Subcutaneous abdominal adipose tissue (tissue), 5 donors: ENCODE results near the gene PRRT1.
A peak's percentile ranks its signal among the peaks of the same experiment; 100 is the strongest.

ENCODE experiments used
- H3K27ac ChIP-seq: one replicate; pipeline ENCODE4 v1.7.0; 2013; ENCODE audit warnings: low read depth, mild to moderate bottlenecking, inconsistent platforms, low read length, moderate library complexity
- H3K27me3 ChIP-seq, 5 donors: one replicate each; pipeline ENCODE4 v1.7.0; 2013; ENCODE audit warnings: low read length in 5 of 5, inconsistent platforms in 1 of 5; ENCODE audit not compliant: control insufficient read depth in 5 of 5, insufficient read depth in 4 of 5
- H3K36me3 ChIP-seq, 5 donors: one replicate each; pipeline ENCODE4 v1.7.0; 2013; ENCODE audit warnings: low read length in 5 of 5; ENCODE audit not compliant: control insufficient read depth in 5 of 5, insufficient read depth in 5 of 5
- H3K4me1 ChIP-seq, 5 donors: one replicate each; pipeline ENCODE4 v1.7.0; 2013; ENCODE audit warnings: low read length in 5 of 5, mild to moderate bottlenecking in 3 of 5, moderate library complexity in 1 of 5; ENCODE audit not compliant: control insufficient read depth in 5 of 5, insufficient read depth in 5 of 5
- H3K4me3 ChIP-seq, 5 donors: one replicate each; pipeline ENCODE4 v1.7.0; 2013; ENCODE audit warnings: low read length in 5 of 5, low read depth in 1 of 5
- H3K9ac ChIP-seq, 5 donors: one replicate each; pipeline ENCODE4 v1.7.0; 2013; ENCODE audit warnings: low read length in 5 of 5, mild to moderate bottlenecking in 4 of 5, moderate library complexity in 3 of 5
- H3K9me3 ChIP-seq, 5 donors: one replicate each; pipeline ENCODE4 v1.7.0; 2013; ENCODE audit warnings: low read length in 5 of 5; ENCODE audit not compliant: control insufficient read depth in 5 of 5
- donor health status: healthy.
- donor health status: healthy.
- donor health status: healthy.
- donor health status: healthy.
- donor health status: healthy.

PRRT1 gene

DNA sequence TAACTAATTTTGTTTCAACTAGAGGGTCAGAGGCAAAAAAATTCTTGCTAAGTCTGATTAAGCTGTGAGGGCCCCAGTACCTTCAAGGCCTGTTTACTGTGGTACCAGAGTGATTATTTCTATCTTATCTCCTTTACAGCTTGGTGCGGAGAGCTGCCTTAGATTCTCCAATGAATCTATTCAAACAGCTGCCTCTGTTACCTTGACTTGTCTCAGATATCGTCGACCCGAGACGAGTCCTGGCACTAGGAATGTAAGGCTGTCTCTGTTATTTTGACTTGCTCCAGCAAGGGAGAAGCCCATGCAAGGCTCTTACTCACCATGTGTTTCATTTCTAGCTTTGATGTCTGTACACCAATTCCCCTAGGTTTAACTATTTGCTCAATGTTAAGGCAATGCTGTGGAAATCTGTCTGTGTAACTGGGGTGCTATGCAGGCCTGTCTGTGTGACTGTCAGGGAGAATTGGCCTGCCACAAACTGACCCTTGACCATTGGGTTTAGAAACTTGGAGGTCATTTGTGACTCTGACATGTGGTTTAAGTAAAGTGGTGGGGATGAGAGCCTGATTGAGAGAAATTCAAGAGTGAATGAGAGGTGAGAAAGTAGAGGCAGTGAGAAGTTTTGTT, 11.2 kb downstream of the PRRT1 start:
- Histone ChIP-seq H3K4me1 (peaks cover 0 to 6% (median 3%) of the 10 kb centered on the region in 5 donors), H3K9ac (no peak overlapping the region), H3K36me3 (no peaks in the 10 kb centered on the region), H3K4me3 (no peak overlapping the region), H3K9me3 (no peaks in the 10 kb centered on the region), H3K27ac (no peak overlapping the region), H3K27me3 (peaks cover 0 to 3% (median 0%) of the 10 kb centered on the region in 5 donors)

DNA sequence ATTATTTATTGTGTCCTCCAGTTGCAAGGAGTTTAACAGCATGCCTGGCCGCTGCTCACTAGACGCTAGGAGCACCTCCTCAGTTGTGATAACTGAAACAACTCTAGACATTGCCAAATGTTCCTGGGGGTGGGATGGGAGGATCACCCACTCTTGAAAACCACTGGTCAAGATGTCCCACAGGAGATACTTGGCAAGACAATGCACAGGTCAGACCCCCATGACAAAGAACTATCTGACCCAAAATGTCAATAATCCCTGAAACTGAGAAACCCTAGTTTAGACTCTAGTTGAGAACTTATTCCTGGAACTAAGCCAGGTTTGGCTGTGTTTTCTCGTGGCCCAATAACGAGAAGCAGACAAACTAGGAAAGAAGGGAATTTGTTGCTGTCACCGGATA, 12.1 kb downstream of the PRRT1 start:
- H3K27ac ChIP-seq: no peak overlapping the region
- H3K27me3 ChIP-seq: peaks cover 0 to 3% (median 0%) of the 10 kb centered on the region in 5 donors
- no peaks in the 10 kb centered on the region for H3K36me3 ChIP-seq
- H3K4me1 ChIP-seq: peaks cover 0 to 6% (median 3%) of the 10 kb centered on the region in 5 donors
- H3K9ac ChIP-seq: no peak overlapping the region
- no peak overlapping the region for H3K4me3 ChIP-seq
- no peaks in the 10 kb centered on the region for H3K9me3 ChIP-seq

DNA sequence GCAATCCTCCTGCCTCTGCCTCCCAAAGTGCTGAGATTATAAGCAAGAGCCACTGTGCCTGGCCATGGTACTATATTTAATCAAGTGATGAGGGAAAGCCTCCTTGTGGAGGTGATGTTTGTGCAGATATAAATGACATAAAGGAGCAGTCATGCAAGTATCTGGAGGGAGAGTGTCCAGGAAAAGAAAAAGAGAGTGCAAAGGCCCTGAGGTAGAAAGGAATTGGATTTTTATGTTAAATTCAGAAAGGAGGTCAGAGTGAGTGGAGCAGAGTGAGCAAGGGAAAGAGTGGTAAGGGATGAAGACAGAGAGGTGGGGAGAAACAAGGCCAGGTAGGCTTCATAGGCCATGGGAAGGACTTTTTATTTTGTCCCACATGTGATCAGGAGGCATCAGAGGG, 14.3 kb downstream of the PRRT1 start:
- Histone ChIP-seq H3K9ac (no peak overlapping the region), H3K27ac (no peak overlapping the region), H3K4me1 (peaks cover 0 to 6% (median 3%) of the 10 kb centered on the region in 5 donors), H3K4me3 (no peak overlapping the region), H3K36me3 (no peaks in the 10 kb centered on the region), H3K9me3 (no peaks in the 10 kb centered on the region), H3K27me3 (peaks cover 0 to 3% (median 0%) of the 10 kb centered on the region in 5 donors)

DNA sequence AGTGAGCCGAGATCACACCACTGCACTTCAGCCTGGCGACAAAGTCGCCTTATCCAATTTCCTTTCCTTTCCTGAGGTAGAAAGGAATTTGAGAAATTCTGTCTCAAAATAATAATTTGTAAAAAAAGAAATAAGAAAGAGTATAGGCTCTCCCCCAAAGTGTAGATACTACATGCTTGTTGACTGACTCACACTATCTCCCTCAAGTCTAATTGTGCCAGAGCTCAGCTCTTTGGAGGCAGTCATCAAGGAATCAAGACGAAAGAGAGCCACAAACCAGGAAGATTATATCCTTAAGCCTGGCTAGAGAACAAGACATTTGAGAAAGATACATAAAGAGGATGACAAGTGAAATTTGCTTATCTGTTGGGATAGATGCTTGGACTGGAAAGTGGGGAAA, 18.0 kb downstream of the PRRT1 start:
- Histone ChIP-seq H3K4me1 (peaks cover 3 to 17% (median 13%) of the 10 kb centered on the region in 5 donors), H3K36me3 (no peaks in the 10 kb centered on the region), H3K9ac (no peak overlapping the region), H3K27ac (no peak overlapping the region), H3K9me3 (no peaks in the 10 kb centered on the region), H3K27me3 (no peaks in the 10 kb centered on the region), H3K4me3 (no peak overlapping the region)

DNA sequence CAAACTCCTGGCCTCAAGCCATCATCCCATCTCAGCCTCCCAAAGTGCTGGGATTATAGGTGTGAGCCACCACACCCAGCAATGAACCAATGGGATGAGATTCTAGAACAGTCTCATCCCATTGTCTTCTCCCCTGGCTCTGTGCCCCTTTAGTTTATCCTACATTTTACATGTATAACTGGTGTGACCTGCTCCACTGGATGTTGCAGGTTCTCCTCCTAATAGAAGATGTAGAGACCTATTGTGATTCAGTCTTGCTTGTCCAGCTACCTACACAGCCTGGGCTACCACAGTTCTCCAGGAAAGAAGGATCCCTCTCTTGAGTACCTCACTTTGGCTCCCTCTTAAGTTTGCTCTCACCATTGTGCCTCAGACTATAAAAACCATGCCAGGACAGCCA, 19.6 kb downstream of the PRRT1 start:
- H3K4me3 ChIP-seq: no peak overlapping the region
- H3K36me3 ChIP-seq: no peaks in the 10 kb centered on the region
- no peaks in the 10 kb centered on the region for H3K27me3 ChIP-seq
- H3K9me3 ChIP-seq: no peaks in the 10 kb centered on the region
- H3K9ac ChIP-seq: no peak overlapping the region
- peaks cover 7 to 32% (median 25%) of the 10 kb centered on the region in 5 donors for H3K4me1 ChIP-seq
- H3K27ac ChIP-seq: no peak overlapping the region

DNA sequence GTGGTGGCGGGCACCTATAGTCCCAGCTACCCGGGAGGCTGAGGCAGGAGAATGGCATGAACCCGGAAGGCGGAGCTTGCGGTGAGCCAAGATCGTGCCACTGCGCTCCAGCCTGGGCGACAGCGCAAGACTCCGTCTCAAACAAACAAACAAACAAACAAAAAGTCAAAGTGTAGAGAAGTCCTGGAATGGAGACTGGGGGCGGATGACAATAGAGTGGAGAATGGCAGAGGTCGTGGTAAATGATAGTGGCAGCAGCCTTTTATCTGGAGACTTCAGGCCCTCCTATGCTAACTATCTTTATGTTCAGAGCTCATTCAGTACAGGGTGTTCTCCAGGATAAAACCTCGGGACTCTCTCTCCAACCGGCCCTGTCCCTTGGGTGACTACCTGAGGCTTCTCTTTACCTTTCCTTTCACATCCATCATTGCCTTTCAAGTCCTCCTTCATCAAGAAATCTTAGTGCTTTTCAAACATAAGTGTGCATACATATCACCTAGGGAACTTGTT, 20.2 kb downstream of the PRRT1 start:
- Histone ChIP-seq H3K9ac (no peak overlapping the region), H3K4me3 (no peak overlapping the region), H3K27me3 (no peaks in the 10 kb centered on the region), H3K27ac (no peak overlapping the region), H3K4me1 (peaks cover 10 to 38% (median 31%) of the 10 kb centered on the region in 5 donors), H3K9me3 (no peaks in the 10 kb centered on the region), H3K36me3 (peaks cover 0 to 6% (median 0%) of the 10 kb centered on the region in 5 donors)

DNA sequence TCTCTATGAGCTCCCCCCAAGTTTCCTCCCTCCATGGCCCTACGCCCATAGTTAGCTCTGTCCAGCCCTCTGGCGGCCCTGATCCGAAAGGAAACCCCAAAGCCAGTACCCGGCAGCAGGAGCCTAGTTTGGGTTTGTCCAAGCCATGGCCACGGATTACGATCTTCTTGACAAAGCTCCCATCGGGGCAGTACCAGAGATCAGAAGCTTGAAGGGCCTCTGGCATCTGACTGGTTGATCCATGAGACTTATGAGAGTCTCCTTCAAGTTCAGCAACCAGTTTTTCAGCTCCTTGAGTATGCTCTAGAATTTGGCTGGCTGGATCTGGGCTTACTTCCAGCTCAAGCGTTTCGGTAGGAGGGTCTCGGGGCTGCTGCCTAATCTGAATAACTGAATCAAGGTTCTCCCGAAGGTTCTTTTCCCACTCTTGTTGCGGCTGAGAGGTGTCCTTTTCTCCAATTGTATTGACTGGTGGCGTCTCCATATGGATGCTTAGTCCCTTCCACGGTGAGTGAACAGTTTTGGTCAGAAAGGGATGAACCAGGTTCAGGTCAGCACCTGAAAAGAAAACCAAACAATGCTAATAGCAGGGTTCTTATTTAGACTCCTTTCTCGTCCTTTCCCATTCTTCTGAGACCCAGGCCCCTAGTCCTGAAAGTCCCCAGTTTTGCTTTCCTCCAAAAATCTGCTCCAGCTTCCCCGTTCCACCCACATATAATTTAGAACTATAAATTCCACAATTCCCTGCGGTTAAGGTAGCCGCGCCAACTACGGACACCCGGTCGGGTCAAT, 22.2 kb downstream of the PRRT1 start:
- Histone ChIP-seq H3K4me1 (peaks cover 10 to 38% (median 34%) of the 10 kb centered on the region in 5 donors), H3K9ac (peak overlapping the region; percentile 13 to 86 (median 79)), H3K4me3 (peak overlapping the region; percentile 77 to 96 (median 82)), H3K27me3 (no peaks in the 10 kb centered on the region), H3K9me3 (no peaks in the 10 kb centered on the region), H3K27ac (peak overlapping the region; percentile 87), H3K36me3 (peaks cover 0 to 25% (median 16%) of the 10 kb centered on the region in 5 donors)

DNA sequence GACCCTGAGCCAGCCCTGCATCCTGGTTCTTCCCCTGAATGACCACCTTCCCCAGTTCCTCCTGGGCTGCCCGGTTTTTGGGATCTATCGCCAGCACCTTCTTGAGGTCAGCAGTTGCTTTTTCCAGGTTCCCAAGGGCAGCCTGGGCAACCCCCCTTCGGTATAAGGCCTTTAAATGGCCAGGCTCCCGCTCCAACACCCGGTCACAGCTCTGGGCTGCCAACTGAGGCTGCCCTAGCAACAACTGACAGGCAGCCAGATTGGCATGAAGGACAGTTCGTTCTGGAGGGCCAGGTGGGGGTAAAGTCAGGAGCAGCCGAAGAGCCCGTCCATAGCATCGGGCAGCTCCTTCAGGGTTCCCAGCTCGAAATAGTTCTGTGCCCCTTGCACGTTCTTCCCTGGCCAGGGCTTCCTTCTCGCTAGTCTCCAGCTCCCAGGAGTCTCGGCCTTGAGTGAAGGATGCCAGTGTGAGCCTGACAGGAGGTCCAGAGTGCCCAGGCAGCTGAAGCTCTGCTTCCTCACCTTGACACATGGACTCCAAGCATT, 22.9 kb downstream of the PRRT1 start:
- Histone ChIP-seq H3K9ac (peak overlapping the region in 2 of 5 donors; percentile 79 to 83), H3K4me1 (peaks cover 10 to 38% (median 34%) of the 10 kb centered on the region in 5 donors), H3K36me3 (peaks cover 0 to 31% (median 23%) of the 10 kb centered on the region in 5 donors), H3K9me3 (no peaks in the 10 kb centered on the region), H3K27ac (peak overlapping the region; percentile 87), H3K4me3 (peak overlapping the region; percentile 77 to 100 (median 96)), H3K27me3 (no peaks in the 10 kb centered on the region)

DNA sequence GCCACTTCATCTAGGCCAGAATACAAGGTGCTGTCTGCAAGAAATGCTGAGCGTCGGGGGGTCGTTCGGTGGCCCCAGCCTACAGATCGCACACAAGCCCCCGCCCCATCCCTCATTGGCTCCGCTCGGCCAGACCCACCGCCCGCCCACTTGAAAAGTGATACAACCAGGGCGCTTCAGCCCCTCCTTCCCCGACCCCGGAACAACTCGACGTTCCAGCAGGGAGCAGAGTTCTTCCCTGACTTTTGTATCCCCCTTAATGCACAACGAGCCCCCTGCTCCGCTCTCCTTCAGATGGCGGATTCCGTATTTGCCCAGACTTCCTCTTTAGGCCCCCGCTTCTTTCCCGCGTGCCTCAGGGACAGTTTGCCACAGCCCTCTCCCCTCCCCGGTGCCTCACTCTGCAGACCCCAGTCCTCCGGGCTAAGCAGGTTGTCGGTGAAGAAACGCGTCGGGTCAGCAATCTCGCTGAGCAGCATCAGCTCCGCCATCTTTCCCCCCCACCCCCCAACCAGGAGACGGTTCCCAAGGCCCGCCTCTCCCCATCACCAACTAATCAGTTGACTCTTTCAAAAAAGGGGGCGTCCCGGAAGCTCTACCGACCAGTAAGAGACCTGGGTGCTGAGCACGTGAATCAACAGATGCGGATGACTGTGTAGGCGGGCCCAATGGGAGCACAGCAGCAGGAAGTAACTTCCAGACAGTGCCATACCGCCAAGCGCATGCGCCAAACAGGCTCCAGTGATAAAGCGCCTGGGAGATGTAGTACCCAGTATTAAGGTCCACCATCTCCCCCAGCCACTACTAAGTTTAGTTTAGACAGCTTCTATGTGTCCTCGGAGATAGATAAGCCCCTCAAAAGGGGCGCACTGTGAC, 23.8 kb downstream of the PRRT1 start, which contains the start of gene ATF6B:
ATF6B (minus strand) TSS at position 530 of the 876 bp plus-strand sequence; CDS start at position 491, 39 bp downstream.
- Histone ChIP-seq H3K36me3 (peaks cover 0 to 40% (median 28%) of the 10 kb centered on the region in 5 donors), H3K9me3 (no peaks in the 10 kb centered on the region), H3K9ac (peak within 1 kb of the TSS; percentile 71 to 84 (median 79)), H3K27me3 (no peaks in the 10 kb centered on the region), H3K4me3 (peak within 1 kb of the TSS; percentile 92 to 100 (median 96)), H3K4me1 (peaks cover 10 to 38% (median 34%) of the 10 kb centered on the region in 5 donors), H3K27ac (peak within 1 kb of the TSS; percentile 87)
